Neural cell (in vitro differentiated cells): Measurements from ENCODE around the gene RTTN. TPM values are rescaled to one million over a fixed set of nuclear protein-coding genes. Genes with fewer than 3 reads are reported as not detected.

Experiments
- H2AFZ ChIP-seq: fragments of 200-600, 300-800 bp; sonication (generic), shearing (Covaris generic); 2 replicates; pipeline ENCODE4 v1.6.0; 2014; ENCODE audit warnings: low read depth, mild to moderate bottlenecking, antibody characterized with exemption, low read length, moderate library complexity
- H3F3A ChIP-seq: fragments of 200-600 bp; shearing (Covaris generic); 2 replicates; pipeline ENCODE4 v1.6.1; 2016; ENCODE audit warnings: mild to moderate bottlenecking, moderate library complexity, mixed read lengths, antibody characterized with exemption, low read length; ENCODE audit not compliant: insufficient read depth, poor library complexity, severe bottlenecking
- H3K27ac ChIP-seq: fragments of 200-600, 300-800 bp; sonication (generic), shearing (Covaris generic); 2 replicates; pipeline ENCODE4 v1.5.1; 2014; ENCODE audit warnings: mild to moderate bottlenecking, low read length, moderate library complexity
- H3K27me3 ChIP-seq: fragments of 300-800, 200-600 bp; sonication (generic), shearing (Covaris generic); 2 replicates; pipeline ENCODE4 v1.6.0; 2014; ENCODE audit warnings: mild to moderate bottlenecking, low read depth, low read length, moderate library complexity; ENCODE audit not compliant: insufficient read depth
- H3K36me3 ChIP-seq: fragments of 300-800, 200-600 bp; sonication (generic), shearing (Covaris generic); 2 replicates; pipeline ENCODE4 v1.5.1; 2014; ENCODE audit warnings: mild to moderate bottlenecking, antibody characterized with exemption, low read length, moderate library complexity; ENCODE audit not compliant: insufficient read depth
- H3K4me2 ChIP-seq: fragments of 300-800, 200-600 bp; sonication (generic), shearing (Covaris generic); 2 replicates; pipeline ENCODE4 v1.6.0; 2014; ENCODE audit warnings: mild to moderate bottlenecking, low read length
- H3K4me3 ChIP-seq: fragments of 300-800, 200-600 bp; sonication (generic), shearing (Covaris generic); 2 replicates; pipeline ENCODE4 v1.5.1; 2014; ENCODE audit warnings: mild to moderate bottlenecking, low read length, moderate library complexity
- H3K79me2 ChIP-seq: fragments of 200-600 bp; shearing (Covaris generic); replicated peaks from 2 replicates; pipeline ENCODE4 v1.6.0; 2014; ENCODE audit warnings: mild to moderate bottlenecking, low read length, moderate library complexity; ENCODE audit not compliant: insufficient read depth
- H3K9ac ChIP-seq: fragments of 300-800, 200-600 bp; sonication (generic), shearing (Covaris generic); 2 replicates; pipeline ENCODE4 v1.6.1; 2016; ENCODE audit warnings: mild to moderate bottlenecking, low read length, mixed read lengths
- H3K9me2 ChIP-seq: fragments of 200-600 bp; shearing (Covaris generic); 2 replicates; pipeline ENCODE4 v1.6.1; 2016; ENCODE audit warnings: mild to moderate bottlenecking, low read length, mixed read lengths; ENCODE audit not compliant: insufficient read depth
- H3K9me3 ChIP-seq: fragments of 200-600, 300-800 bp; sonication (generic), shearing (Covaris generic); 2 replicates; pipeline ENCODE4 v1.6.1; 2016; ENCODE audit warnings: mild to moderate bottlenecking, mixed run types, low read length, moderate library complexity, mixed read lengths
- H4K20me1 ChIP-seq: fragments of 200-600 bp; shearing (Covaris generic); 2 replicates; pipeline ENCODE4 v1.6.1; 2016; ENCODE audit warnings: mild to moderate bottlenecking, mixed run types; ENCODE audit not compliant: insufficient read depth
- EP300 ChIP-seq: fragments of 450-650 bp; conservative IDR thresholded peaks from 2 replicates; pipeline ENCODE4 v1.6.1; 2014; ENCODE audit warnings: antibody characterized with exemption, mild to moderate bottlenecking, moderate library complexity; ENCODE audit not compliant: poor library complexity, severe bottlenecking
- EZH2 ChIP-seq: fragments of 200-600, 300-800 bp; shearing (Covaris generic), sonication (generic); IDR thresholded peaks from 2 replicates; pipeline ENCODE4 v1.6.1; 2014; ENCODE audit warnings: antibody characterized with exemption, low read length, borderline replicate concordance, mild to moderate bottlenecking; ENCODE audit not compliant: insufficient read depth, poor library complexity, severe bottlenecking
- MXI1 ChIP-seq: fragments of 450-650 bp; conservative IDR thresholded peaks from 2 replicates; pipeline ENCODE4 v1.6.1; 2014; ENCODE audit warnings: antibody characterized with exemption, mild to moderate bottlenecking; ENCODE audit not compliant: poor library complexity, severe bottlenecking
- POLR2AphosphoS5 ChIP-seq: IDR thresholded peaks from 2 replicates; pipeline ENCODE4 v1.6.1; 2012
- RAD21 ChIP-seq: fragments of 450-650 bp; conservative IDR thresholded peaks from 2 replicates; pipeline ENCODE4 v1.6.1; 2014; ENCODE audit warnings: antibody characterized with exemption, mild to moderate bottlenecking, moderate library complexity
- SMC3 ChIP-seq: fragments of 450-650 bp; conservative IDR thresholded peaks from 2 replicates; pipeline ENCODE4 v1.6.1; 2014; ENCODE audit warnings: antibody characterized with exemption, mild to moderate bottlenecking, moderate library complexity; ENCODE audit not compliant: poor library complexity
- TAF1 ChIP-seq: IDR thresholded peaks from 2 replicates; pipeline ENCODE4 v1.6.1; 2012; ENCODE audit warnings: low read depth
- polyA plus RNA-seq: library from polyadenylated mRNA; depleted of rRNA; stranded (reverse); fragments of >200 nt; gene quantifications from 2 replicates; pipeline ENCODE4 v1.2.3, GENCODE V29; 2014
- TF ChIP-seq, protein P1 (sequence below): fragments of 450-650 bp; IDR thresholded peaks from 2 replicates; pipeline ENCODE4 v1.5.1; 2014; ENCODE audit warnings: antibody characterized with exemption, mild to moderate bottlenecking, moderate library complexity; ENCODE audit not compliant: poor library complexity, severe bottlenecking
- TF ChIP-seq, protein P2 (sequence below): IDR thresholded peaks from 2 replicates; pipeline ENCODE4 v1.6.1; 2012; ENCODE audit warnings: borderline replicate concordance

RTTN gene
- polyA plus RNA-seq, 1 donor from 2014 or later = 24.2 TPM

DNA sequence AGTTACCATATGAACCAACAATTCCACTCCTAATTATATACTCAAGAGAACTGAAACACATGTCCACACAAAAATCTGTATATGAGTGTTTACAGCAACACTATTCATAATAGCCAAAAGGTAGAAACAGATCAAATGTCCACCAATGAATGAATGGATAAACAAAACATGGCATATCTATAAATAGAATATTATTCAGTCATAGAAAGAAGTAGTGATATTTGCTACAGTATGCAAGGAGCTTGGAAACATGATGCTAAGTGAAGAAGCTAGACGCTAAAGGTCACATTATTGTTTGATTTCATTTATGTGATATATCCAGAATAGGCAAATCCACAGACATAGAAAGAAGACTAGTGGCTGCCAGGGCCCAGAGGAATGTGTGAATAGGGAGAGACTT, 92.0 kb downstream of the RTTN start:
- no peaks in the 10 kb centered on the region for H3F3A ChIP-seq
- no peak overlapping the region for H3K4me2 ChIP-seq

DNA sequence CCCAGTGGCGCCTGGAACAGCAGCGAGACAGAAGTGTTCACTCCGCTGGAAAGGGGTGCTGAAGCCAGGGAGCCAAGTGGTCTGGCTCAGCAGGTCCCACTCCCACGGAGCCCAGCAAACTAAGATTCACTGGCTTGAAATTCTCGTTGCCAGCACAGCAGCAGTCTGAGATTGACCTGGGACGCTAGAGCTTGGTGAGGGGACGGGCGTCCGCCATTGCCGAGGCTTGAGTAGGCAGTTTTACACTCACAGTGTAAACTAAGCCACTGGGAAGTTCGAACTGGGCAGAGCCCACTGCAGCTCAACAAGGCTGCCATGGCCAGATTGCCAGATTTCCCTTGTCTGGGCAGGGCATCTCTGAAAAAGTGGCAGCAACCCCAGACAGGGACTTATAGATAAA, 94.8 kb downstream of the RTTN start:
- H3K9me3 ChIP-seq = no peaks in the 10 kb centered on the region
- H3F3A ChIP-seq = no peaks in the 10 kb centered on the region
- no peak overlapping the region for H3K9ac ChIP-seq
- H3K4me3 ChIP-seq = no peak overlapping the region
- no peaks in the 10 kb centered on the region for H4K20me1 ChIP-seq
- H2AFZ ChIP-seq = no peak overlapping the region
- no peaks in the 10 kb centered on the region for H3K27me3 ChIP-seq
- no peak overlapping the region for H3K4me2 ChIP-seq
- H3K27ac ChIP-seq = no peak overlapping the region
- no peaks in the 10 kb centered on the region for H3K79me2 ChIP-seq
- TF ChIP-seq RAD21 (no peak), POLR2AphosphoS5 (no peak), TAF1 (no peak), MXI1 (no peak), EZH2 (no peak), SMC3 (no peak), EP300 (no peak)
- TF ChIP-seq, protein P1, sequence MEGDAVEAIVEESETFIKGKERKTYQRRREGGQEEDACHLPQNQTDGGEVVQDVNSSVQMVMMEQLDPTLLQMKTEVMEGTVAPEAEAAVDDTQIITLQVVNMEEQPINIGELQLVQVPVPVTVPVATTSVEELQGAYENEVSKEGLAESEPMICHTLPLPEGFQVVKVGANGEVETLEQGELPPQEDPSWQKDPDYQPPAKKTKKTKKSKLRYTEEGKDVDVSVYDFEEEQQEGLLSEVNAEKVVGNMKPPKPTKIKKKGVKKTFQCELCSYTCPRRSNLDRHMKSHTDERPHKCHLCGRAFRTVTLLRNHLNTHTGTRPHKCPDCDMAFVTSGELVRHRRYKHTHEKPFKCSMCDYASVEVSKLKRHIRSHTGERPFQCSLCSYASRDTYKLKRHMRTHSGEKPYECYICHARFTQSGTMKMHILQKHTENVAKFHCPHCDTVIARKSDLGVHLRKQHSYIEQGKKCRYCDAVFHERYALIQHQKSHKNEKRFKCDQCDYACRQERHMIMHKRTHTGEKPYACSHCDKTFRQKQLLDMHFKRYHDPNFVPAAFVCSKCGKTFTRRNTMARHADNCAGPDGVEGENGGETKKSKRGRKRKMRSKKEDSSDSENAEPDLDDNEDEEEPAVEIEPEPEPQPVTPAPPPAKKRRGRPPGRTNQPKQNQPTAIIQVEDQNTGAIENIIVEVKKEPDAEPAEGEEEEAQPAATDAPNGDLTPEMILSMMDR = no peak
- TF ChIP-seq, protein P2, sequence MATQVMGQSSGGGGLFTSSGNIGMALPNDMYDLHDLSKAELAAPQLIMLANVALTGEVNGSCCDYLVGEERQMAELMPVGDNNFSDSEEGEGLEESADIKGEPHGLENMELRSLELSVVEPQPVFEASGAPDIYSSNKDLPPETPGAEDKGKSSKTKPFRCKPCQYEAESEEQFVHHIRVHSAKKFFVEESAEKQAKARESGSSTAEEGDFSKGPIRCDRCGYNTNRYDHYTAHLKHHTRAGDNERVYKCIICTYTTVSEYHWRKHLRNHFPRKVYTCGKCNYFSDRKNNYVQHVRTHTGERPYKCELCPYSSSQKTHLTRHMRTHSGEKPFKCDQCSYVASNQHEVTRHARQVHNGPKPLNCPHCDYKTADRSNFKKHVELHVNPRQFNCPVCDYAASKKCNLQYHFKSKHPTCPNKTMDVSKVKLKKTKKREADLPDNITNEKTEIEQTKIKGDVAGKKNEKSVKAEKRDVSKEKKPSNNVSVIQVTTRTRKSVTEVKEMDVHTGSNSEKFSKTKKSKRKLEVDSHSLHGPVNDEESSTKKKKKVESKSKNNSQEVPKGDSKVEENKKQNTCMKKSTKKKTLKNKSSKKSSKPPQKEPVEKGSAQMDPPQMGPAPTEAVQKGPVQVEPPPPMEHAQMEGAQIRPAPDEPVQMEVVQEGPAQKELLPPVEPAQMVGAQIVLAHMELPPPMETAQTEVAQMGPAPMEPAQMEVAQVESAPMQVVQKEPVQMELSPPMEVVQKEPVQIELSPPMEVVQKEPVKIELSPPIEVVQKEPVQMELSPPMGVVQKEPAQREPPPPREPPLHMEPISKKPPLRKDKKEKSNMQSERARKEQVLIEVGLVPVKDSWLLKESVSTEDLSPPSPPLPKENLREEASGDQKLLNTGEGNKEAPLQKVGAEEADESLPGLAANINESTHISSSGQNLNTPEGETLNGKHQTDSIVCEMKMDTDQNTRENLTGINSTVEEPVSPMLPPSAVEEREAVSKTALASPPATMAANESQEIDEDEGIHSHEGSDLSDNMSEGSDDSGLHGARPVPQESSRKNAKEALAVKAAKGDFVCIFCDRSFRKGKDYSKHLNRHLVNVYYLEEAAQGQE = no peak
- H3K9me2 ChIP-seq = no peaks in the 10 kb centered on the region
- H3K36me3 ChIP-seq = no peaks in the 10 kb centered on the region

More for the DNA sequence above, 92.0 kb downstream of the RTTN start:
- TF ChIP-seq RAD21 = no peak
- TF ChIP-seq, protein P2 = no peak
- Histone ChIP-seq H3K79me2 (no peaks in the 10 kb centered on the region), H2AFZ (no peak overlapping the region), H3K27me3 (no peaks in the 10 kb centered on the region), H3K9me2 (no peaks in the 10 kb centered on the region), H3K4me3 (no peak overlapping the region), H4K20me1 (no peaks in the 10 kb centered on the region), H3K9me3 (no peaks in the 10 kb centered on the region), H3K9ac (no peak overlapping the region), H3K27ac (no peak overlapping the region), H3K36me3 (no peaks in the 10 kb centered on the region)
